ENCODE results near the gene COL25A1.
"Not testable (repeated sequence)": the region's sequence is repeated elsewhere in the genome, so short reads cannot be mapped to it uniquely, and the experiment has no call there.

Gene COL25A1

DNA sequence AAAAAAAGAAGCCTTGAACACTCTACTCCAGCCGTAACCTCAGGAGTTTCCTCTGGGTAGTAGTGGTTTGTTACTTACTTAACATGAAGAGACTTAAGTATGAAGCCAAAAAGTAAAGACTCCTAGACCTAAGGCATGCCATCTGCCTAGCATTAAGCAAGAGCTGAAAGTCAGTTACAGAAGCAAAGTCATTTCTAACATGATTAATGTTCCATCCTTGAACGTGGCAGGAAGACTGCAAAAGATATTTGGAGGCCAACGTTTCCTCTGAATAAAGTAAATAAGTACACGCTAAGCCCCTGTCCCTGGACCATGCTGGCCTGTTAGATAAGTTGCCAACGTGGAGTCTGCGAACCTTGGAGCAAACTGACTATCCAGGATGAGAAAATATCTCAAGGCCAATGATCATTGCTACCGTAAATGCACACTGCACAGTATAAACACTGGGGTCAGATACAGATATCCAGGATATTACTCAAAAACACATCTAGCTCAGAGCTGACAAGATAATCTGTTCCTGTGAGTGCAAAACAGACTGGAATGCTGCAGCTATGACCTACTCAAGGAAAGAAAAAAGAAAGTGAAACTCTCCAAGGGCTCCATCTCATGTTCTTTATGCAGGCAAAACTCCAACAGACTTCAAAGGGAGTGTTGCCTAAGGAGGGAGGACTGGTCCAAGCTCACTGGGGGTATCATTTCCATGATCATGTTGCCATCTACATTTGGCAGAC, 255.8 kb downstream of the COL25A1 start:
- Mint-ChIP-seq H3K27me3 (no peaks in the 10 kb centered on the region), H3K9me3 (no peaks in the 10 kb centered on the region), H3K27ac (peak overlapping the region; percentile 46), H3K36me3 (ENCODE audit: low read depth) (no peaks in the 10 kb centered on the region), H3K4me1 (ENCODE audit: low read depth) (peaks cover 8% of the 10 kb centered on the region), H3K4me3 (peak overlapping the region; percentile 34)
- intact Hi-C loops (cut with micrococcal nuclease): no loop called here

DNA sequence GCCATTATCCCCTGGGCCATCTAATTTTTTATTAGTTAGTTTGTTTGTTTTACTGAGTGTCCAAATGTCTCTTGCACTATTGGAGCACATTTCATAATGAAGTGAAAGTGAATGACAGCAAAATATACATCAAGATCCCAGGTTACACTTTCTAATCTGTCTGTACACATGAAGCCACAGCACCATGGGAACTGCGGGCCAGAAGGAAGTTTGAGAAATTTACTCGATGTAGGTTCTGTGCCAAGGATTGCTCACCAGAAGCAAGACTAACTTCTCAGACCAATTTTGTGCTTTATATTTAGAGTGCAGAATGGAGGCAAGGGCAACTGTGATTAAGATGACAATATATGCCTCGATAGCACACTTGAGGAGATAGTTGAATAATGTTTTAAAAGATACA, 258.0 kb downstream of the COL25A1 start:
- no peak overlapping the region for H3K4me3 Mint-ChIP-seq
- intact Hi-C loops (cut with micrococcal nuclease): no loop called here
- no peaks in the 10 kb centered on the region for H3K27me3 Mint-ChIP-seq
- H3K4me1 Mint-ChIP-seq (ENCODE audit: low read depth): peaks cover 11% of the 10 kb centered on the region
- no peaks in the 10 kb centered on the region for H3K36me3 Mint-ChIP-seq (ENCODE audit: low read depth)
- H3K27ac Mint-ChIP-seq: no peak overlapping the region
- H3K9me3 Mint-ChIP-seq: no peaks in the 10 kb centered on the region

DNA sequence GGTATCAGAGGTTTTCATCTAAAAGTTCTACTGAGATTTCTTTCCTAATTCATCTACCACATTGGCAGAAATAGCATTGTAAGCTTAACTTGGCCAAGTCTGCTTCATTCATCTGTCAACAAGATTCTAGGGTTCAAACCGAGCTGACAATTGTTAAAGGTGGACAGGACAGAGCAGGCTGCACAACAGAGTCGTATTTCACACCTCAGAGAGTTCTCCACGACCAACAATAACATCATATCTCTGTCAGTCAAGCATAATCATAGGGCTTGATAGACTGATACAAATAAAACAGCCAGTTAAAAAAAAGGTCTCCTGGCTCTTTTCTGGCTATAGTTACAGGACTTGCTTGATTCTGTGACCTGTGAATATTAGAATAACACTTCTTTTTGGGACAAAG, 259.2 kb downstream of the COL25A1 start:
- H3K9me3 Mint-ChIP-seq: no peaks in the 10 kb centered on the region
- H3K27ac Mint-ChIP-seq: no peak overlapping the region
- H3K4me1 Mint-ChIP-seq (ENCODE audit: low read depth): peaks cover 18% of the 10 kb centered on the region
- no peaks in the 10 kb centered on the region for H3K27me3 Mint-ChIP-seq
- H3K36me3 Mint-ChIP-seq (ENCODE audit: low read depth): no peaks in the 10 kb centered on the region
- intact Hi-C loops (cut with micrococcal nuclease): no loop called here
- no peak overlapping the region for H3K4me3 Mint-ChIP-seq

DNA sequence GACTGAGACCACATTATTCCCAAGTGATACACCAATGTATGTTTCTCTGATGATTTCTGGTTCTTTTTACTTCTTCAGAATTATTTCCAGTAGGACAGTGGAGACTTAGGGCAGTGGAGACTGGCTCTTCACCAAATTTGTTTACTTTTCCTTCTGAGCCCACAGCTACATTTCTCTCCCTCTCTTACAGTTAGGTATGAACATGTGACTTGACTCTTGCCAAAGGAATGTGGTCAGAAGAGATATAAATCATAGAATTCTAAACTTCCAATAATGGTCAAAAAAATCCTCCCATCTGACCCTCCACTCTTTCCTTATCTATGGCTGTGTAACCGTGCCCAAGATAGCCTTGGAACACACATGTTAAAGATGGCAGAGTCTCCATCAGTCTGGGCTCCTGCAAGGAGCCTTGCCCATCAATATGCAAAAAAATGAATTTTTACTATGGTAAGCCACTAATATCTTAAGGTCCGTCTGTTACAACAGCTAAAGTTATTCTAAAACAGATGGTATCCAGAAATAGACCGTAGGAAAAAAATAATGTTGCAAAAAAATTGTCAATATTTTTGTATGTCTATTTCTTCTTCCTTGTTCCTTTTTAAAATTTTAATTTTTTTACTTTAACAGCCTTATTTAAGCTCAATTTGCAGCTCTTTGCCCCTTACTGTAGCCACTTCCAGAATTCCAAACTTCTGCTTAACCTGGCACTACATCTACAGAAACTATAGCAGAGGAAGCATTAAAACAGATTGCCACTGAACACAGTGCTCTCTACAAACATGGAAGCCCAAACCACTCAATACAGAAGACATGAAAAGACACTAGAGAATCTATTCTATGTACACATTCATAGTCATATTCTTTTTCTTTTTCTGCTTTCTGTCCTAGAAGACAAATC, 260.7 kb downstream of the COL25A1 start:
- intact Hi-C loops (cut with micrococcal nuclease): no loop called here
- H3K9me3 Mint-ChIP-seq: no peaks in the 10 kb centered on the region
- no peaks in the 10 kb centered on the region for H3K36me3 Mint-ChIP-seq (ENCODE audit: low read depth)
- H3K27ac Mint-ChIP-seq: no peak overlapping the region
- no peak overlapping the region for H3K4me3 Mint-ChIP-seq
- peaks cover 12% of the 10 kb centered on the region for H3K4me1 Mint-ChIP-seq (ENCODE audit: low read depth)
- no peaks in the 10 kb centered on the region for H3K27me3 Mint-ChIP-seq

DNA sequence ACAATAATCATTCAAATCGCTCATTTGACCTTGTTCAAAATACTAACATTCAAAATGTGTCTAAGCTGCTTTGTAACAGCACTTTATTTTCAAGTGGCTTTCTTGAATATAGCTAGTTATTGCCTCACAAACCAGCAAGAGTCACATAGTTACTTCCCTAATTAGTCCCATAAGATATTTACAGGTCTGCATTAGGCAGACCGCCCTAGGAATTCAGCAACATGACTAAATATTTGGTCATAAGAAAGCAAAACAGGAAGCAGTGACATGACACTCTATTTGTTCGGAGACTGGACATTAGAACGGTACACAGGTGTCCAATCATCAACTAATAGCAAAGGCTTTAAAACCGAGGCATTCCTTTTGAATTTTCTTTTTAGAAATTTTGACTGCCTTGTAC, 262.0 kb downstream of the COL25A1 start:
- no peak overlapping the region for H3K27ac Mint-ChIP-seq
- no peak overlapping the region for H3K4me3 Mint-ChIP-seq

DNA sequence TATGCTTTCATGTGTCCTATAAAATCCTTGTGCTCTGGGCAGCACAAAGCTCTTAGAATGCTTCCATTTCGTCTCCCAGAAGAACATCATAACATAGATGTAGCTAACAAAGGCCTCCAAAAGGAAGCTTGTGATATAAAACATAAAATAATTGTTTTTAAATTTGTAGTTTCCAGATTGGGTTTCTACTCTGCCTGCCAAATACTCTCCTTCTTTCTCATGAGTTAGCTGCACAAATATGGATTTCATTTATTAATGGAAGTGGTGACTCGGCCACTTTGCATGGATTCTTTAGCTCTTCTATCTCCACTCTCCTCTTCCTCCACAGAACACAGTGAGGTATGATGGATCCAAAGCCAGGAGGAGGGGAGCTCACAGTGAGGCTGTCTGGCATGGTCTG, 265.4 kb downstream of the COL25A1 start:
- Mint-ChIP-seq H3K9me3 (no peaks in the 10 kb centered on the region), H3K4me3 (no peak overlapping the region), H3K27me3 (no peaks in the 10 kb centered on the region), H3K4me1 (ENCODE audit: low read depth) (peaks cover 10% of the 10 kb centered on the region), H3K36me3 (ENCODE audit: low read depth) (no peaks in the 10 kb centered on the region), H3K27ac (no peak overlapping the region)
- intact Hi-C loops (cut with micrococcal nuclease): no loop called here

More for the DNA sequence above, 262.0 kb downstream of the COL25A1 start:
- Mint-ChIP-seq H3K9me3 (no peaks in the 10 kb centered on the region), H3K36me3 (ENCODE audit: low read depth) (no peaks in the 10 kb centered on the region), H3K4me1 (ENCODE audit: low read depth) (peaks cover 10% of the 10 kb centered on the region), H3K27me3 (no peaks in the 10 kb centered on the region)
- intact Hi-C loops (cut with micrococcal nuclease): no loop called here

DNA sequence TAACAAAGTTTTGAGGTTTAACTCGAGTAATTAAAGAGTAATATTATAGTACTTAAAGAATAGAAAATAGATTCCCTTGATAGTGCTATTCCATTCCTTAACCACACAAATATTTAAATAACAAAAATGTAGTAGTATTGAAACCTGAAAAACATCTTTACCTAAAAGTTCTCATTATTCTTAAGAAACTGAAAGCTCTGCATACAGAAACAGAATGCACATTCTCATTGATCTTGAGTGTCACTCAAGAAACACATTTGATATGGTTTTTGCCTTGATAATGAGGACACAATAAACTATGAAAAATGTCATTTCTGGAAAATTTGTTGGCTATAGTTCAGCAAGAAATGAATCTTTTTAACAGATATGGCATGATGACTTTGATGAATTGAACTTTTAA, 268.5 kb downstream of the COL25A1 start:
- no peaks in the 10 kb centered on the region for H3K36me3 Mint-ChIP-seq (ENCODE audit: low read depth)
- no peak overlapping the region for H3K4me3 Mint-ChIP-seq
- intact Hi-C loops (cut with micrococcal nuclease): no loop called here
- no peaks in the 10 kb centered on the region for H3K9me3 Mint-ChIP-seq
- no peaks in the 10 kb centered on the region for H3K27me3 Mint-ChIP-seq
- H3K27ac Mint-ChIP-seq: no peak overlapping the region
- peaks cover 3% of the 10 kb centered on the region for H3K4me1 Mint-ChIP-seq (ENCODE audit: low read depth)

DNA sequence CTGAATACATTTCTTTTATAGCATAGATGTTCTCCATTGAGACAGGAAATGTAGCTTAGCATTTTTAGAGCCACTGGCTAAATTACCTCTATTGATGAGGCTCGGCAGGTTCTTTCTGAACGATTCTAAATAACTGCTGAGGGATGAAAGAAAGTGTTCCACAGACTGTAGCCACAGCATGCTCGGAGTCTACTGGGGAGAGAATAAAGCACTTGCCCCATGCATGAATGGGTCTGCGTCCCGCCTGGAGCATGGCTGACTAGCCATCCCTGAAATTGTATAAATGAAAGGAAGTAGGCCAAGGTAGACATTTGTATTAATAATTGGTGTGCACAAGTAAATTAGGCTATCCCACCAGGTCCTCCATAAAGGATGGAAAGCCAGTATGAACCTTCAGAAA, 269.8 kb downstream of the COL25A1 start:
- no peaks in the 10 kb centered on the region for H3K27me3 Mint-ChIP-seq
- intact Hi-C loops (cut with micrococcal nuclease): no loop called here
- no peak overlapping the region for H3K4me3 Mint-ChIP-seq
- H3K9me3 Mint-ChIP-seq: no peaks in the 10 kb centered on the region
- H3K4me1 Mint-ChIP-seq (ENCODE audit: low read depth): no peaks in the 10 kb centered on the region
- no peak overlapping the region for H3K27ac Mint-ChIP-seq
- no peaks in the 10 kb centered on the region for H3K36me3 Mint-ChIP-seq (ENCODE audit: low read depth)

DNA sequence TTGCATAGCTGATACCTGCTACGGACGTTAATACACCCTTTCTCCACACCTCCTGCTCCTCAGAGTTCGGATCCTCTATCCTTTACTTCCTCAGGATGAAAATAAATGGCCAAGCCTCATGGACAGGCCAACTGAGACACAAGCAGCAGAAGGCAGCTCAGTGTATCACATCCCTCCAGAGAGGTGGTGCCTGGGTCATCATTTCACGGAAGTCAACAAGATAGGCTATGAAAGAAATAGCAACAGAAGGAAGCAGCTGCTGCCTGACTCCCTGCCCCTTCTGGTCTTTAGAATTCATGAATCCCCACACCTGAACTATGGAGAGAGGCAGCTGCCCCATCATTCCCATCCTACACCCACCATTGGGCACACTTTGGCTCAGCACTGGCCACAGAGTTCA, 272.5 kb downstream of the COL25A1 start:
- no peaks in the 10 kb centered on the region for H3K9me3 Mint-ChIP-seq
- no peaks in the 10 kb centered on the region for H3K27me3 Mint-ChIP-seq
- H3K4me3 Mint-ChIP-seq: no peak overlapping the region
- no peak overlapping the region for H3K27ac Mint-ChIP-seq
- no peaks in the 10 kb centered on the region for H3K4me1 Mint-ChIP-seq (ENCODE audit: low read depth)
- intact Hi-C loops (cut with micrococcal nuclease): no loop called here
- no peaks in the 10 kb centered on the region for H3K36me3 Mint-ChIP-seq (ENCODE audit: low read depth)

DNA sequence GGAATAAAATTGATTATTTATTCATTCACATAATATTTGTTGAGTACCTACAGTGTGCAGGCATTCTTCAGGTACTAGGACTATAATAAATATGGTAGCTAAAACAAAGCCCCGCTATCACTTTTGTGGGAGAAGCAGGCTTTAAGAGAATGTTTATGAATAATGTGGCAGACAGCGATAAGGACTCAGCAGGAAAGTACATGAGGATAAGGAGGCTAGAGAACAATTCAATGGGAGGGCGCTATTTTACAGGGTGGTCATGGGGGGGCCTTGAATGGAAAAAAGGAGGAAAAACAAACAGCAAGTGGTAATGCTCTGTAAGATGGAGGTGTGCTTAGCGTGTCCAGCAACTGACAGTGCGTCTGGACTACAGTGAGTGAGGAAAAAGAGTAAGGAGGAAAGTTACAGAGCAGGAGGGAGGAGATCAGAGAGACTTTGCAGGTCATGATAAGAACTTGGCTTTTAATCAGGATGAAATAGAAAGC, 275.4 kb downstream of the COL25A1 start:
- no peak overlapping the region for H3K27ac Mint-ChIP-seq
- H3K36me3 Mint-ChIP-seq (ENCODE audit: low read depth): no peaks in the 10 kb centered on the region
- H3K9me3 Mint-ChIP-seq: peaks cover 14% of the 10 kb centered on the region
- H3K27me3 Mint-ChIP-seq: no peaks in the 10 kb centered on the region
- no peaks in the 10 kb centered on the region for H3K4me1 Mint-ChIP-seq (ENCODE audit: low read depth)
- intact Hi-C loops (cut with micrococcal nuclease): no loop called here
- H3K4me3 Mint-ChIP-seq: no peak overlapping the region

DNA sequence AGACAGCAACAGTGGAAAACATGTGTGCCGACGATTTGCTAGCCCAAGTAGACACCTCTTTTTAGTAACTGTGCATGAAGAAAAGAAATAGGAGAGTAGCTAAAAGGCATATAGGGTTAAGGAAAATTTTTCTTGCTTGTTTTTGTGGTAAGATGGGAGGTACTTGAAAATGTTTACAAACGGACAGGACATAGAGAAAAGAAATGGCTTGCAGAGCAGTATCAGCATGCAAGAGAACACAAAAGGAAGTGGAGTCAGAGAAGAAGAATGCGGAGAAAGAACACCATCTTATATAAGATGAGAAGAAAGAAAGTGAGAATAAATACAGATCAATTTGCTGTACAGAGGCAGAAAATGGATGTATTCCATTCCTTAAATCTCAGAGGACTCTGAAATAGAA, 275.9 kb downstream of the COL25A1 start:
- H3K9me3 Mint-ChIP-seq: peaks cover 19% of the 10 kb centered on the region
- H3K4me3 Mint-ChIP-seq: no peak overlapping the region
- H3K27ac Mint-ChIP-seq: no peak overlapping the region
- H3K4me1 Mint-ChIP-seq (ENCODE audit: low read depth): no peaks in the 10 kb centered on the region
- no peaks in the 10 kb centered on the region for H3K36me3 Mint-ChIP-seq (ENCODE audit: low read depth)
- intact Hi-C loops (cut with micrococcal nuclease): no loop called here
- H3K27me3 Mint-ChIP-seq: no peaks in the 10 kb centered on the region

DNA sequence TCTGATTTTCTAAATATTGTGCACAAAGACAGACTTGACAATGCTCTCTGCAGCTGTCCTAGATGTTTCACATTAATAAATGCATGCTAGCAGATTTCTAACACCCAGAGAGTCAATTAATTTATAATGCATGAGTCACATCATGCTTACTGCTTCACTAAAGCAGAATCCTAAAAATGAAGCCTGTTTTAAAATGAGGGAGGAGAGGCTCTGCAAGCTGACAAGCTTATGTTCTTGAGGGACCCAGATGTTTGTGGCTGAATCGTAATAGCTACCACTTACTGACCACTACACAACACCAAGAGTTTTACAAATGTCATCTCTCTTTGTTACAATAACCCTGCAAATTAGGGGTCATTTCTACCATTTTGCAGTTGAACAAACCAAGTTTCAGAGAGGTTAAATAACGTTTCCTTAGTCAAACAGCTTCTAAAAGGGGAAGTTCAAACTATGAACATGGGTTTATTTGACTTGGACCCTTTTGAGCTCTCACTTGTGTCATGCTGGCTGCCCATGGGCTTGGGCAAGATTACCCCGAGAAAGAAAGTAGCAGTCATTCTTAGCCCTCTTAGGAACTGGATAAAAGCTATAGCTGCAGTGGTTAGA, 276.9 kb downstream of the COL25A1 start:
- intact Hi-C loops (cut with micrococcal nuclease): no loop called here
- no peaks in the 10 kb centered on the region for H3K4me1 Mint-ChIP-seq (ENCODE audit: low read depth)
- no peak overlapping the region for H3K4me3 Mint-ChIP-seq
- no peaks in the 10 kb centered on the region for H3K36me3 Mint-ChIP-seq (ENCODE audit: low read depth)
- H3K27me3 Mint-ChIP-seq: no peaks in the 10 kb centered on the region
- H3K9me3 Mint-ChIP-seq: peaks cover 29% of the 10 kb centered on the region
- no peak overlapping the region for H3K27ac Mint-ChIP-seq

DNA sequence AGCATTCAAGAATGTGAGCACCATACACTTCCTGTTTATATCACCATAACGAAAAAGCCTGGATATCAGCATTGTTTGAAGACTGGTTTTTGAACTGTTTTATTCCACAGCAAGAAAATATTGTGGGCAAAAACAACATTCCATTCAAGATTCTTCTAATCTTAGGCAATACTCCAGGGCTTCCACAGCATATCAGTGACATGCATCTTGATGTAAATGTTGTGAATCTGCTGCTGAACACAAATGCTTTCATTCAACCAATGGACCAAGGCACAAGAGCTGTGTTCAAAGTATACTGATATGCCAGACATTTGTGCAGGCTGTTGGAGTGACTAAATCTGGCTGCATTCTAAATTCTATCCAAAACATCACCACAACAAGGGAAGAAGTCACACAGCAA, 279.5 kb downstream of the COL25A1 start:
- Mint-ChIP-seq H3K9me3 (peaks cover 30% of the 10 kb centered on the region), H3K27ac (no peak overlapping the region), H3K4me1 (ENCODE audit: low read depth) (no peaks in the 10 kb centered on the region), H3K27me3 (no peaks in the 10 kb centered on the region), H3K36me3 (ENCODE audit: low read depth) (no peaks in the 10 kb centered on the region), H3K4me3 (no peak overlapping the region)
- intact Hi-C loops (cut with micrococcal nuclease): no loop called here

DNA sequence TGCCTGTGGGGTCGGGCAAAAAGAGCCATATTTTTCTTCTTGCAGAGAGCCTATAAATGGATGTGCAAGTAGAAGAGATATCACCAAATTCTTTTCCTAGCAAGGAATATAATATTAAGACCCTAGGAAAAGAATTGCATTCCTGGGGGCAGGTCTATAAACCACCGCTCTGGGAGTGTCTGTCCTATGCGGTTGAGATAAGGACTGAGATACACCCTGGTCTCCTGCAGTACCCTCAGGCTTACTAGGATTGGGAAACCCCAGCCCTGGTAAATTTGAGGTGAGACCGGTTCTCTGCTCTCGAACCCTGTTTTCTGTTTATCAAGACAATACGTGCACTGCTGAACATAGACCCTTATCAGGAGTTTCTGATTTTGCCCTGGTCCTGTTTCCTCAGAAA, 280.8 kb downstream of the COL25A1 start:
- H3K36me3 Mint-ChIP-seq (ENCODE audit: low read depth); H3K4me3 Mint-ChIP-seq; H3K27ac Mint-ChIP-seq; H3K27me3 Mint-ChIP-seq; H3K4me1 Mint-ChIP-seq (ENCODE audit: low read depth); intact Hi-C loops (cut with micrococcal nuclease): not testable (repeated sequence)
- peaks cover 30% of the 10 kb centered on the region for H3K9me3 Mint-ChIP-seq

Data from dendritic cell treated with granulocyte-macrophage colony-stimulating factor and Interleukin-4, amounts not matched to agents 40 ng/mL and 50 ng/mL, for 4 days (primary cell).